ENCODE measurements around the gene RALBP1.
A peak's percentile ranks its signal among the peaks of the same experiment; 100 is the strongest.

RALBP1 gene

GRCh38 chr18:9433671-9434121, 41.6 kb upstream of the RALBP1 start:
- TF ChIP-seq CTCF (IDR thresholded peaks at IDR 0.05; ENCODE audit: low read depth, low read length), result no peak
- no peak overlapping the region for H3K4me3 ChIP-seq (replicated peaks in 1 of 2; ENCODE audit: low read depth in 2 of 2, low read length in 2 of 2)
- DNase-seq (ENCODE audit: low read depth in 2 of 2), result no peak

GRCh38 chr18:9434122-9434701, 41.1 kb upstream of the RALBP1 start:
- TF ChIP-seq CTCF (IDR thresholded peaks at IDR 0.05; ENCODE audit: low read depth, low read length), result no peak
- no peak overlapping the region for H3K4me3 ChIP-seq (replicated peaks in 1 of 2; ENCODE audit: low read depth in 2 of 2, low read length in 2 of 2)
- DNase-seq (ENCODE audit: low read depth in 2 of 2), result no peak

GRCh38 chr18:9435041-9435440, 40.3 kb upstream of the RALBP1 start:
- no peak for DNase-seq (ENCODE audit: low read depth in 2 of 2)
- TF ChIP-seq CTCF (IDR thresholded peaks at IDR 0.05; ENCODE audit: low read depth, low read length), result no peak
- no peak overlapping the region for H3K4me3 ChIP-seq (replicated peaks in 1 of 2; ENCODE audit: low read depth in 2 of 2, low read length in 2 of 2)

GRCh38 chr18:9436206-9436929, 38.9 kb upstream of the RALBP1 start:
- no peak for TF ChIP-seq CTCF (IDR thresholded peaks at IDR 0.05; ENCODE audit: low read depth, low read length)
- no peak overlapping the region for H3K4me3 ChIP-seq (replicated peaks in 1 of 2; ENCODE audit: low read depth in 2 of 2, low read length in 2 of 2)

GRCh38 chr18:9437021-9437437, 38.3 kb upstream of the RALBP1 start:
- no peak overlapping the region for H3K4me3 ChIP-seq (replicated peaks in 1 of 2; ENCODE audit: low read depth in 2 of 2, low read length in 2 of 2)
- DNase-seq (ENCODE audit: low read depth in 2 of 2), result peak; percentile 13 to 63
- TF ChIP-seq CTCF (IDR thresholded peaks at IDR 0.05; ENCODE audit: low read depth, low read length), result no peak

More at GRCh38 chr18:9436206-9436929, 38.9 kb upstream of the RALBP1 start:
- no peak for DNase-seq (ENCODE audit: low read depth in 2 of 2)

- H3K4me3 ChIP-seq (replicated peaks in 1 of 2; ENCODE audit: low read depth in 2 of 2, low read length in 2 of 2), result no peak overlapping the region
- TF ChIP-seq CTCF (IDR thresholded peaks at IDR 0.05; ENCODE audit: low read depth, low read length), result no peak
- DNase-seq (ENCODE audit: low read depth in 2 of 2), result no peak
Observed at GRCh38 chr18:9437672-9438071, 37.6 kb upstream of the RALBP1 start.
